Measurements from ENCODE around the gene NFU1. TPM values are rescaled to one million over a fixed set of nuclear protein-coding genes. Genes with fewer than 3 reads are reported as not detected.
"Not testable (repeated sequence)": the region's sequence is repeated elsewhere in the genome, so short reads cannot be mapped to it uniquely, and the experiment has no call there.

Gene NFU1
- total RNA-seq, 1 donor from 2014 or later, result 37.6 TPM

DNA sequence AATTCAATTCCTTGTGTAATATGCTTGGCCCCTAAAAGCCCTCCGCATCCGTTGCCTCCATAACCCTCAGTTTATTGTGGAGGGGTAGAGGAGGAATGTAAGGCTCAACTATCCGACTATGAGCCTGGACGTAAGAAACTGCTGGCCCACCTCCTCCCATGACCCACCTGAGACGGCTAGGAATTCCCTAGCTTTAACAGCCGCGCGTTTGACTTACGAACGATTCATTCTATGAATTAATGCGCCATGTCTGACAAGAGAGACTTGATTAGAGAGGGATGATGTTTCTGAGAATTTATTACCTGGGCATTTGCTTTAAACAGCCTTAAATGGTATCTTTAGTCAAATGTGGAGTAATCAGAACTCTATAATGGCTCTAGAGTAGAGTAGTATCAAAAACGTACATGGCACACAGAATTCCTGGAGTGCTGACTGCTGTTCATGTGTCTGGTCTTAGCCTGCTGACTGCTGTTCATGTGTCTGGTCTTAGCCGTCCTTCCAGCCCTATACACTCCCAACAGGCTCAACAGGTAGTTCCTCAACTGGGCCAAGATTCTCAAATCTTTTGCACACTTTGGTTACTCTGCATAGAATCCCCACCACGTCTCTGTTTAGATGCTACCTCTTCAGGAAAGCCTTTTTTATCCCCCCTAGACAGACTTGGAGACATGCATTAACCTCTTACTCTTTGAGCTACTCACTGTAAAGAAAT is 49.3 kb downstream of the NFU1 start:
- DNase-seq (ENCODE audit: low spot score), result no peak

- peak; percentile 95 for DNase-seq (ENCODE audit: low spot score)
These were observed 50.2 kb downstream of the NFU1 start, which contains the start of gene GFPT1 for GRCh38 chr2:69386789-69387734. TSS of gene GFPT1 (minus strand) at chr2:69387227. CDS start at chr2:69387071, 156 bp downstream.

GRCh38 chr2:69386360-69386759 is 50.9 kb downstream of the NFU1 start:
- no peak for DNase-seq (ENCODE audit: low spot score)

DNA sequence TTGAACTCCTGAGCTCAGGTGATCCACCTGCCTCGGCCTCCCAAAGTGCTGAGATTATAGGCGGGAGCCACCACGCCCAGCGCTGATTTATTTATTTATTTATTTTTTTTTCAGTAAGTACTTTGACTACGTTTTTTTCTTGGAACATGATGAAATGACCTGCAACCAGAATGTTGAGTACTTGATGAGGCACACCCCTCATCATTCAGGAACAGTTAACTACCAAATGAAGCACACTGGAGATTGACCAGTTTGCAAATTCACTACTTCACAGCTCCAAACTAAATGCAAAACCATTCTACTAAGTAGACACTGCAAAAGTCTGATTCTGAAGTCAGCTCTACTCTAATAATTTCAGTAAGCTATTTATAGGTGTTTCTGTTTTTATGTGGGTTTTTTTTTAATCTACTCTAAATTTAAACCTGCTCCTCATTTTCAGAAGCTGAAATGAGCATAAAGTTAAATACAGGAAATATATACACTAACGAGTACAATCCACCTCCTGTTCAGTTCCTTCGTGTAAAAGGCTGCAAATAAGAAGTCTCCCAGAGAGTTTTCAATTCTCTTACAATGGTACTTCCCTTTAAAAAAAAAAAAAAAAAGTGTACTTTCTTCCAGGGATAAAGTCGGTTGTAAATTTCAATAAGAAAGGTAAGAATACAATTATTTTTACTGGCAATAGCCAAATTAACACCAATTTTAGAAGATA is 51.6 kb downstream of the NFU1 start:
- no peak for DNase-seq (ENCODE audit: low spot score)

DNA sequence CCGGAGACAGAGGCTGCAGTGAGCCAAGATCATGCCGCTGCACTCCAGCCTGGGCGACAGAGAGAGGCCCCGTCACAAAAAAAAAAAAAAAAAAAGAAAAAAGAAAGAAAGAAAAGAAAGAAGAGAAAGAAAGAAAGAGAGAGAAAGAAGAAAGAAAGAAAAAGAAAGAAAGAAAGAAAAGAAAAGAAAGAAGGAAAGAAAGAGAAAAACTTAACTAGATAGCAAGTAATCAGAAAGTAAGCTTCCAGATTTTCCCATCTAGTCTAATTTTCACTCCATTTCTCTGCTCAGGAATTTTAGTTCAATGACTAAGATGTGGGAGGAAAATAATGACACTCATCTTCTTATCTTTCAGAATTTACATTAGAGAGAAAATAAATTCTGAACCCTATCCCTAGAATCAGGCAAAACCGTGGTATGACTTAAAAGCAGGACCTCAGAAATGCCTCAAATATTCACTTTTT is 52.6 kb downstream of the NFU1 start:
- no peak for DNase-seq (ENCODE audit: low spot score)

DNA sequence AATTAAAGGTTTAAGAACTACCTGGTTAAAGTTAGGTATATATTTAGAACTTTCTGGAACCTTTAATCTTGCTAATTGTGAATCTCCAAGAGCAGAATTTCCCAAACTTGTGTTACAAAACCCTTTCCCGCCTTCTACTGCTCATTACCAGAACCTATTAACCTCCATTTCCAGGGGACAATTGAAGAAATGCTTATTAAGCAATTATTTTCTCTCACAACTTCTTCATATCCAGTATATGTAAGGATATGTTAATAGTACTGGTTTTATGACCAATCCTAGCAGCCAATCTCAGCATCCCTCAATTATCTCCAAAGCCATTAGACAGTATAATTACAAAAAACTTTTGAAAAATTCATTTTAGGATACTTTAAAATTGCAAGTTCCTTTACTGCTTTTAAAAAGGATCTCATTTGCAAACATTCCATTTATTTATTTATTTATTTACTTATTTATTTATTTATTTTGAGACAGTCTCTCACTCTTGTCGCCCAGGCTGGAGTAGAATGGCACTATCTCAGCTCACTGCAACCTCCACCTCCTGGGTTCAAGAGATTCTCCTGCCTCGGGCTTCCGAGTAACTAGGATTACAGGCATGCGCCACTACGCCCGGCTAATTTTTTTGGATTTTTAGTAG is 53.9 kb downstream of the NFU1 start:
- DNase-seq (ENCODE audit: low spot score), result no peak

GRCh38 chr2:69382547-69382946 is 54.7 kb downstream of the NFU1 start:
- DNase-seq (ENCODE audit: low spot score), result no peak

DNA sequence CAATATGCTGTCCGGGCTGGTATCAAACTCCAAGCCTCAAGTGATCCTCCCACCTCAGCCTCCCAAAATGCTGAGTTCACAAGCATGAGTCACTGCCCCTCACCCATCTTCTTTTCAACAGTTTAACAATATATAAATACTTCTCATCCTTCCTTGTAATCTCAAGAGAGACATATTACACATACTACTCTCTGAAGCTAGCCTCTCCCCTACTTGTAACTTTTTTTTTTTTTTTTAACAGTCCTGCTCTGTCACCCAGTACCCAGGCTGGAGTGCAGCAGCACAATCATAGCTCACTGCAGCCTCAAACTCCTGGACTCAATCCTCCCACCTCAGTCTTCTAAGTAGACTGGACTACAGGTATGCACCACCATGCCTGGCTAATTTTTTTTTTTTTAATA is 55.9 kb downstream of the NFU1 start:
- DNase-seq (ENCODE audit: low spot score), result no peak

- DNase-seq (ENCODE audit: low spot score), result no peak
These were observed 56.9 kb downstream of the NFU1 start for GRCh38 chr2:69380072-69380917.

DNA sequence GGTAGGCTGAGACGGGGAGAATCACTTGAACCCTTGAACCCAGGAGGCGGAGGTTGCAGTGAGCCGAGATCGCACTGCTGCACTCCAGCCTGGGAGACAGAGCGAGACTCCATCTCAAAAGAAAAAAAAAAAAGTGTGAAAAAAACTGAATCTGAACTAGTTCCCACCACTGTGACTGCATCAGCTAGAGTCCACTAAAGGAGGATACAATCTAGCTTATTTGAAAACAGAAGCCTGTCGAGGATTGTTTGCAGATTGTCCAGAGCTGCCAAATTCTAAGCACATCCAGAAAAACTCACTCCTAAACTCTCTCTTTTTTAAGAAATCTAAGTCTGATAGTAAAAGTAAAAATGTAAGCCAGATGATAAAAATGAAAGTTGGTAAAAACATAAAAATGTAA is 60.8 kb downstream of the NFU1 start:
- DNase-seq (ENCODE audit: low spot score), result no peak

GRCh38 chr2:69375494-69376353 is 61.5 kb downstream of the NFU1 start:
- DNase-seq (ENCODE audit: low spot score), result peak; percentile 13

DNA sequence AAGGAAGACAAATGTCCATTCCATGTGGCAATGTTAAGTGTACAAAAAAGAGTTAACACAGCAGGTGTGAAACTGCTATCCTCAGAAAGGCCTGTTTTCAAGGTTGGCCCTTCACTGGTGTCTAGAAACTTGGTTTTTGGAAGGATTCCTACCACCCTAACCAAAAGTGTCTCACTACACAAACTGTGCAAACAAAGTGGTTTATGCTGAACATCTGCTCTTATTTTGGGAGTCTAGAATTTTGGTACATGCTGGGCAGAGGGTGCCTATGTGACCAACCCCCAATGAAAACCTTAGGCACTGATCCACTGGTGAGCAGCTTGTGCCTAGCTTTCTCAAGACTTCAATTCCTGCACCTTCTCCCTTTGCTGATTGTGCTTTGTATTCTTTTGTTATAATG is 64.5 kb downstream of the NFU1 start:
- DNase-seq (ENCODE audit: low spot score), result no peak

GRCh38 chr2:69369802-69370201 is 67.4 kb downstream of the NFU1 start:
- DNase-seq (ENCODE audit: low spot score), result no peak

- DNase-seq (ENCODE audit: low spot score), result no peak
These were observed 68.6 kb downstream of the NFU1 start for GRCh38 chr2:69368588-69368987.

DNA sequence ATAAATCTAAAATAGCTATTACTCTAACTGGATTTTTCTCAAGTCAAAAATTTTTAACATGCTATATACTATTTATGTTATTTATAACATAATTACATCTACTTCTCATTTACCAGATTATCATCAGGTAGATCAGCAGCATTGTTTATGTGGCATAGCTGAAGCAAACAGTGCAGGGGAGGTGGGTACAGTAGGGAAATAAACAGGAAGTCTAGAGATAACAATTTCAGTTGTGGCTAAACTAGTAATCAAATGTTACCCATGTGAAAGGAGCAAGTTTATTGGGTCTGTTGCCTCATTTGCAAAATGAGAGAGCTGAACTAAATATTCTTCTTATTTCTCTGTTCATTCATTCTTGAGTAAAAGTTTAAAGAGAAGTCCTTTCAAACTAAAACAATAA is 77.9 kb downstream of the NFU1 start:
- DNase-seq (ENCODE audit: low spot score), result no peak

GRCh38 chr2:69358914-69359313 is 78.3 kb downstream of the NFU1 start:
- DNase-seq (ENCODE audit: low spot score), result no peak

DNA sequence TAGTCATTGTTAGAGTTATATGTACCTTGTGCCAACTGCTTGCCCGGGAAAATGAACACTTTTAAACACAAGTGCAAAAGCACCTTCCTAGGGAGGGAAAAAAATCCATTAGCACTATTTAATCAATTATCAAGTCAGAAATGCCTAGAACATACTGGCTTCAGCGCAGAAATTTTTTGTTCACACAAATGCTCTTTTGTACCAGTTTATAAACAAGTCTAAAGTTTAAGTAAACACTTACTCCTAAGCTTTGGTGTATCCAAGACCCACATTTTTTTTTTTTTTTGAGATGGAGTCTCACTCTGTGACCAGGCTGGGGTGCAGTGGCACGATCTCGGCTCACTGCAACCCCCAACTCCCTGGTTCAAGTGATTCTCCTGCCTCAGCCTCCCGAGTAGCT is 80.8 kb downstream of the NFU1 start:
- no peak for DNase-seq (ENCODE audit: low spot score)

GRCh38 chr2:69354976-69355375 is 82.3 kb downstream of the NFU1 start:
- not testable (repeated sequence) for DNase-seq (ENCODE audit: low spot score)

GRCh38 chr2:69353360-69353759 is 83.9 kb downstream of the NFU1 start:
- DNase-seq (ENCODE audit: low spot score), result no peak

GRCh38 chr2:69348781-69349180 is 88.5 kb downstream of the NFU1 start:
- DNase-seq (ENCODE audit: low spot score), result no peak

All from mucosa of gallbladder (tissue), 1 donor.